Liver (tissue), 9 donors: ENCODE data around the gene TRAPPC10. TPM values are rescaled to one million over a fixed set of nuclear protein-coding genes. Genes with fewer than 3 reads are reported as not detected.

Experiments
- DNase-seq: peaks from one replicate; pipeline ENCODE4 v3.0.0-alpha.2; 2017; ENCODE audit warnings: low spot score
- H3K27ac ChIP-seq, 2 donors: one replicate each; pipeline ENCODE4 v1.7.0; 2013; ENCODE audit warnings: inconsistent platforms in 2 of 2, low read length in 2 of 2, control low read depth in 1 of 2, low read depth in 1 of 2, mild to moderate bottlenecking in 1 of 2
- H3K27me3 ChIP-seq, 4 donors: one replicate each; pipeline versions ENCODE4 v1.6.1 to v1.7.0; 2013; ENCODE audit warnings: low read length in 3 of 4, inconsistent platforms in 1 of 4, mild to moderate bottlenecking in 1 of 4, moderate library complexity in 1 of 4; ENCODE audit not compliant: control insufficient read depth in 4 of 4, insufficient read depth in 4 of 4
- H3K36me3 ChIP-seq, 4 donors: one replicate each; pipeline versions ENCODE4 v1.6.1 to v1.7.0; 2013; ENCODE audit warnings: low read length in 3 of 4, mild to moderate bottlenecking in 3 of 4, low read depth in 1 of 4, moderate library complexity in 1 of 4; ENCODE audit not compliant: control insufficient read depth in 4 of 4, insufficient read depth in 3 of 4
- H3K4me1 ChIP-seq, 4 donors: one replicate each; pipeline versions ENCODE4 v1.6.1 to v1.7.0; 2013; ENCODE audit warnings: low read length in 3 of 4, mild to moderate bottlenecking in 3 of 4, moderate library complexity in 1 of 4; ENCODE audit not compliant: control insufficient read depth in 4 of 4, insufficient read depth in 4 of 4
- H3K4me3 ChIP-seq, 3 donors: one replicate each; pipeline versions ENCODE4 v1.6.1 to v1.7.0; 2013; ENCODE audit warnings: low read length in 3 of 3, control low read depth in 1 of 3, low read depth in 1 of 3, mild to moderate bottlenecking in 1 of 3
- H3K9ac ChIP-seq, 2 donors: one replicate each; pipeline ENCODE4 v1.7.0; 2013; ENCODE audit warnings: low read length in 2 of 2, mild to moderate bottlenecking in 2 of 2, moderate library complexity in 2 of 2, control low read depth in 1 of 2, low read depth in 1 of 2
- H3K9me3 ChIP-seq, 4 donors: one replicate each; pipeline versions ENCODE4 v1.6.1 to v1.7.0; 2013; ENCODE audit warnings: low read length in 3 of 4; ENCODE audit not compliant: control insufficient read depth in 4 of 4
- ATF3 ChIP-seq: IDR thresholded peaks from 2 replicates; pipeline ENCODE4 v1.6.1; 2016; ENCODE audit warnings: antibody characterized with exemption
- CTCF ChIP-seq: fragments of 150-350 bp; IDR thresholded peaks from 2 replicates; pipeline ENCODE4 v1.5.1; 2017; ENCODE audit warnings: improper control_type of control experiment, low read depth, low read length; ENCODE audit not compliant: missing input control
- EGR1 ChIP-seq, 2 donors: IDR thresholded peaks; 2 replicates each; pipeline ENCODE4 v1.6.1; 2016 to 2018; ENCODE audit warnings: antibody characterized with exemption in 2 of 2, low read depth in 2 of 2
- FOXA2 ChIP-seq: IDR thresholded peaks from 2 replicates; pipeline ENCODE4 v1.6.1; 2016; ENCODE audit warnings: antibody characterized with exemption
- GABPA ChIP-seq, 2 donors: IDR thresholded peaks in 1 of 2; conservative IDR thresholded peaks in 1 of 2; 2 replicates each; pipeline ENCODE4 v1.6.1; 2016; ENCODE audit warnings: antibody characterized with exemption in 2 of 2, mild to moderate bottlenecking in 1 of 2, moderate library complexity in 1 of 2
- HNF4A ChIP-seq, 2 donors: conservative IDR thresholded peaks; 2 replicates each; pipeline ENCODE4 v1.6.1; 2016; ENCODE audit warnings: antibody characterized with exemption in 2 of 2, mild to moderate bottlenecking in 2 of 2
- HNF4G ChIP-seq: IDR thresholded peaks from 2 replicates; pipeline ENCODE4 v1.6.1; 2016; ENCODE audit warnings: antibody characterized with exemption
- JUND ChIP-seq, 2 donors: IDR thresholded peaks; 2 replicates each; pipeline ENCODE4 v1.6.1; 2016; ENCODE audit warnings: antibody characterized with exemption in 2 of 2
- MAX ChIP-seq: IDR thresholded peaks from 2 replicates; pipeline ENCODE4 v1.6.1; 2016; ENCODE audit warnings: antibody characterized with exemption
- NR2F2 ChIP-seq: IDR thresholded peaks from 2 replicates; pipeline ENCODE4 v1.6.1; 2016; ENCODE audit warnings: antibody characterized with exemption
- RAD21 ChIP-seq, 2 donors: IDR thresholded peaks; 2 replicates each; pipeline ENCODE4 v1.6.1; 2016; ENCODE audit warnings: antibody characterized with exemption in 2 of 2, mild to moderate bottlenecking in 2 of 2
- REST ChIP-seq: IDR thresholded peaks from 2 replicates; pipeline ENCODE4 v1.6.1; 2016; ENCODE audit warnings: antibody characterized with exemption, mild to moderate bottlenecking
- RXRA ChIP-seq, 2 donors: IDR thresholded peaks; 2 replicates each; pipeline ENCODE4 v1.6.1; 2017 to 2018; ENCODE audit warnings: antibody characterized with exemption in 2 of 2, mild to moderate bottlenecking in 1 of 2
- SP1 ChIP-seq: IDR thresholded peaks from 2 replicates; pipeline ENCODE4 v1.6.1; 2018; ENCODE audit warnings: antibody characterized with exemption, mild to moderate bottlenecking
- TAF1 ChIP-seq: conservative IDR thresholded peaks from 2 replicates; pipeline ENCODE4 v1.6.1; 2016; ENCODE audit warnings: antibody characterized with exemption, mild to moderate bottlenecking
- YY1 ChIP-seq: IDR thresholded peaks from 2 replicates; pipeline ENCODE4 v1.6.1; 2016; ENCODE audit warnings: antibody characterized with exemption, mild to moderate bottlenecking
- ZBTB33 ChIP-seq: IDR thresholded peaks from 2 replicates; pipeline ENCODE4 v1.6.1; 2016; ENCODE audit warnings: antibody characterized with exemption
- WGBS: extraction: QIAGEN DNeasy Blood & Tissue Kit; methylation state at CpG from one replicate; pipeline ENCODE4 v1.1.7; 2013; 5-methylcytosine and 5-hydroxymethylcytosine counted together
- polyA plus RNA-seq, 2 donors: library from polyadenylated mRNA; stranded (reverse) in 1 of 2; unstranded in 1 of 2; fragments of 200-250 nt in 1 of 2; fragments of >200 nt in 1 of 2; fragmentation: Nextera tagmentation in 1 of 2; extraction: Ambion mirVana in 1 of 2; gene quantifications; one replicate each; pipeline versions ENCODE4 v1.2.1 to v1.2.3, GENCODE V29; 2013 to 2015
- total RNA-seq, 2 donors: library from RNA; depleted of rRNA; stranded (reverse); fragments of >200 nt; gene quantifications; one replicate each; pipeline ENCODE4 v1.2.3, GENCODE V29; 2014
- donor health status: healthy.
- donor health status: healthy.
- donor health status: healthy.
- donor health status: healthy.
- donor health status: healthy.

The TRAPPC10 gene
- total and polyA plus RNA-seq, 4 donors, result 4.9 to 24.9 (median 11.9) TPM

GRCh38 chr21:44035244-44035643 is 23.1 kb downstream of the TRAPPC10 start:
- no peak overlapping the region for H3K27ac ChIP-seq
- H3K4me1 ChIP-seq, result no peaks in the 10 kb centered on the region
- H3K4me3 ChIP-seq, result no peak overlapping the region
- WGBS, result 99% methylated on average over 4 of the region's 4 CpGs
- H3K9me3 ChIP-seq, result no peaks in the 10 kb centered on the region
- no peak for DNase-seq
- TF ChIP-seq EGR1 (IDR thresholded peaks at IDR 0.05; ENCODE audit: low read depth in 2 of 2), result no peak
- no peak for TF ChIP-seq MAX
- no peak for TF ChIP-seq RXRA (IDR thresholded peaks at IDR 0.05)
- no peak for TF ChIP-seq YY1
- TF ChIP-seq NR2F2, result no peak
- no peak for TF ChIP-seq ZBTB33
- no peak for TF ChIP-seq REST
- TF ChIP-seq SP1, result no peak
- no peak for TF ChIP-seq TAF1
- H3K36me3 ChIP-seq, result peaks cover 5 to 49% (median 41%) of the 10 kb centered on the region in 4 donors
- no peaks in the 10 kb centered on the region for H3K27me3 ChIP-seq
- no peak overlapping the region for H3K9ac ChIP-seq

GRCh38 chr21:44038063-44038462 is 26.0 kb downstream of the TRAPPC10 start:
- Histone ChIP-seq H3K27me3 (no peaks in the 10 kb centered on the region), H3K9ac (no peak overlapping the region), H3K4me1 (no peaks in the 10 kb centered on the region), H3K36me3 (peaks cover 6 to 45% (median 38%) of the 10 kb centered on the region in 4 donors), H3K4me3 (no peak overlapping the region), H3K27ac (no peak overlapping the region), H3K9me3 (no peaks in the 10 kb centered on the region)
- no peak for DNase-seq
- WGBS, result 99% methylated on average over 14 of the region's 14 CpGs
- TF ChIP-seq JUND (IDR thresholded peaks at IDR 0.05), result no peak
- TF ChIP-seq YY1, result no peak
- no peak for TF ChIP-seq FOXA2
- TF ChIP-seq REST, result no peak
- TF ChIP-seq EGR1 (IDR thresholded peaks at IDR 0.05; ENCODE audit: low read depth in 2 of 2), result no peak
- TF ChIP-seq HNF4A (conservative IDR thresholded peaks at IDR 0.05), result no peak
- no peak for TF ChIP-seq ZBTB33
- TF ChIP-seq SP1, result no peak
- TF ChIP-seq RAD21 (IDR thresholded peaks at IDR 0.05), result no peak
- TF ChIP-seq MAX, result no peak
- TF ChIP-seq ATF3, result no peak
- TF ChIP-seq CTCF, result no peak
- no peak for TF ChIP-seq HNF4G
- no peak for TF ChIP-seq GABPA (IDR thresholded peaks at IDR 0.05 in 1 of 2, conservative IDR thresholded peaks at IDR 0.05 in 1 of 2)
- TF ChIP-seq NR2F2, result no peak
